ENCODE measurements around the gene ZBTB2.

- no peak for TF ChIP-seq ZNF274 (IDR thresholded peaks at IDR 0.05; ENCODE audit: low read depth, low read length)
- TF ChIP-seq YY1 (IDR thresholded peaks at IDR 0.05; ENCODE audit: insufficient read depth, insufficient read length) = no peak
- TF ChIP-seq SUZ12 (IDR thresholded peaks at IDR 0.05; ENCODE audit: extremely low read depth, insufficient read depth, insufficient read length) = no peak
Observed at GRCh38 chr6:151384151-151384550, 7.2 kb downstream of the ZBTB2 start.
